CD4-positive, alpha-beta T cell treated with Interleukin-15 for 4 hours (primary cell): ENCODE measurements around the gene UCHL5.

Experiments used
- DNase-seq: peaks from one replicate; pipeline ENCODE4 v3.0.0-alpha.2; 2020; ENCODE audit warnings: low spot score

UCHL5 gene

GRCh38 chr1:193059282-193060114 lies at the start of gene UCHL5, which contains the start of gene RO60:
Gene UCHL5, minus strand, starts transcription at chr1:193059360. Its CDS starts 100 bp downstream, at chr1:193059260.
Gene RO60, plus strand, starts transcription at chr1:193059612. Its CDS starts 9,443 bp downstream, at chr1:193069055.
- DNase-seq, result peak; percentile 96

GRCh38 chr1:193108471-193108870 lies 49.3 kb upstream of the UCHL5 start:
- DNase-seq, result no peak

GRCh38 chr1:193105821-193106177 lies 46.6 kb upstream of the UCHL5 start:
- no peak for DNase-seq

GRCh38 chr1:193104907-193105820 lies 46.0 kb upstream of the UCHL5 start, which contains the start of gene GLRX2:
Gene GLRX2, minus strand, starts transcription at chr1:193105414. Its CDS starts 32 bp downstream, at chr1:193105382.
- DNase-seq, result peak; percentile 68

GRCh38 chr1:193104502-193104906 lies 45.3 kb upstream of the UCHL5 start:
- DNase-seq, result no peak

DNA sequence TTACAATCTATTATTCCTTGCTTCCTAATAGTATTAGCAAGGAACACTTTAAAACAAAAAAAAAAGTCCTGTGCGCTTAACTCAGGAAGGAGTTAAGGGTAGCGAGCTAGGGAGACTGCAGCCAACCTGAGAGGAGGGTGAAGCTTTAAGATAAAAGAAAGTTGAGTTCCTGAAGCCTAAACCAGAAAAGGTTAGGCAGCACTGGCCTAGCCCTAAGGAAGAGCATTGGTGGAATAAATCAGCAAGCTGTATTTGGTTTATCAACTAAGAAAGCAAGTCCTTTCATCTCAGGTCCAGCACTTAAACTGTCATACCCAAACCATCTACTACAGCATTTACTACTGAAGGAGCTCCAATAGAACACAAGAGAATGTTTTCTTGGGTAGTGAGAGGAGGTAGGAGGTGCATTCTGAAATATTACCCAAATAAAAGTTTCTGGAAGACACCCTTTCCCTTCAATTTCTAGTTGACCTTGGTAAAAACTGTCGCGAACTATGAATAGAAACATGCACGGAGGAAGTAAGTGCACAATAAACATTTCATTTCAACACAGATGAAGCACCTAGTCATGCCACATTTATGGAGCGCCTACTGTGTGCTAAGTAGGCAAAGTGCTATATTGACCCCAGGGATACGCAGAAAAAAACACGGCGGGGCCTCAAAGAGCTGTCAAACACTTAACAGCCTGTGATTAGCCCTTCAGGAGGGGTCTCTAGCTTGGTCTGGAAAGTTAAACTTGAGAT lies 44.8 kb upstream of the UCHL5 start:
- no peak for DNase-seq

GRCh38 chr1:193102662-193103061 lies 43.5 kb upstream of the UCHL5 start:
- DNase-seq, result no peak

DNA sequence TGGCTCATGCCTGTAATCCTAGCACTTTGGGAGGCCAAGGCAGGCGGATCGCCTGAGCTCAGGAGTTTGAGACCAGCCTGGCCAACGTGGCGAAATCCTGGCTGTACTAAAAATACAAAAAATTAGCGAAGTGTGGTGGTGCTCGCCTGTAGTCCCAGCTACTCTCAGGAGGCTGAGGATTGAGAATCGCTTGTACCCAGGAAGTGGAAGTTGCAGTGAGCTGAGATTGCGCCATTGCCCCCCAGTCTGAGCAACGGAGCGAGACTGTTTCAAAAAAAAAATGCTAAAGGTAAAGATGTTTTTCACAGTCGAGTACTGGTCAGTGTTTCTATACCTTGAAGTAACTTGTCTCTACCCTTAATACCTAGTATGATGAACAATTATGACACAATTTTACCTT lies 35.0 kb upstream of the UCHL5 start:
- DNase-seq, result no peak

DNA sequence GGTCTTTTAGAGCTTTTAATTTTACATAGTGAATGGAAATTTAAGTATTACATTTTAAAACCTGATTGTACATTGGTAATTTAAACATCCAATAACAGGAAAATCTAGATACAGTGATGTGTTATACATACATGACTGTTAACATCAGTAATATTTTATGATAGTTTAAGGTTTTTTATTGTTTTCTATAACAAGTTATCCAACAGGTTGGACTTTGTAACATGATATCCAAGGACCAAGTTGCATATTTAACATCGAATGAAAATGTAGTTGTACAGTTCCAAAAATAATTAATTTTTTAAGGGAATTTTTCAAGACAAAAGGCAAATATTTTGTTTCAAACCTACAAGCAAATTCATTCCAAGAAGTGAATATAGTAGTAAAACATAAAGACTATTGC lies 31.7 kb upstream of the UCHL5 start:
- no peak for DNase-seq

DNA sequence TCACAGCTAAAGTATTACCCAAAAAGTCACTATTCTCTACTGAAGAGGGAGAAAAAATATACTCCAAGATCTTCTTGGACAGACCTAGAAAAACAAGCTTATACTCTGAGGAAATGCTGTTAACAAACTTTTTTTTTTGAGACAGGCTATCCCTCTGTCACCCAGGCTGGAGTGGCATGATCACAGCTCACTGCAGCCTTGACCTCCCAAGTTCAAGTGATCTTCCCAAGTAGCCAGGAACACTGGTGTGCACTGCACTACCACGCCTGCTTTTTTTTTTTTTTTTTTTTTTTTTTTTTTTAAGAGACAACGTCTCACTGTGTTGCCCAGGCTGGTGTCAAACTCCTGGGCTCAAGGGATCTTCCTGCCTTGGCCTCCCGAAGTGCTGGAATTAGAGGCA lies 28.7 kb upstream of the UCHL5 start:
- DNase-seq, result no peak

GRCh38 chr1:193086342-193086741 lies 27.2 kb upstream of the UCHL5 start:
- DNase-seq, result no peak

DNA sequence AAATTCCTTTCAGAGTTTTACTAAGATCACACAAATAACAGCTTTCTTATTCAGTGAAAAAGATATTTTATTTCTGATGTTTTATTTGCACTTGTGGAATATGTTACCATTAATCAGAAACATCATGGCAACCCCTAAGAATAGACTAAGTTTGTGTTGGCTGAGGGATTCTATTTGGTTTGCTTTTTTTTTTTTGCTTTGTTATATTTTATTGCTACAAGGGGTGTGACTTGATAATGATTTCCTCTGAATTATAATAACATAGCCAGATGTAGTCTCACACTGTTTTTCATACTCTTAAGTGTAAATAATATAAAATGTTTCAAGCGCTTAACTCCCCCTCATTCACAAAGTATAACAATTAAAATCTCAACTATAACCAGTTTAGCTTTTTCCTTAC lies 26.1 kb upstream of the UCHL5 start:
- no peak for DNase-seq

- DNase-seq, result no peak
These were observed 24.4 kb upstream of the UCHL5 start for GRCh38 chr1:193083365-193084088.

- no peak for DNase-seq
These were observed 20.0 kb upstream of the UCHL5 start for GRCh38 chr1:193079187-193079586.

GRCh38 chr1:193077991-193078390 lies 18.8 kb upstream of the UCHL5 start:
- DNase-seq, result no peak

GRCh38 chr1:193070942-193071341 lies 11.8 kb upstream of the UCHL5 start:
- no peak for DNase-seq

DNA sequence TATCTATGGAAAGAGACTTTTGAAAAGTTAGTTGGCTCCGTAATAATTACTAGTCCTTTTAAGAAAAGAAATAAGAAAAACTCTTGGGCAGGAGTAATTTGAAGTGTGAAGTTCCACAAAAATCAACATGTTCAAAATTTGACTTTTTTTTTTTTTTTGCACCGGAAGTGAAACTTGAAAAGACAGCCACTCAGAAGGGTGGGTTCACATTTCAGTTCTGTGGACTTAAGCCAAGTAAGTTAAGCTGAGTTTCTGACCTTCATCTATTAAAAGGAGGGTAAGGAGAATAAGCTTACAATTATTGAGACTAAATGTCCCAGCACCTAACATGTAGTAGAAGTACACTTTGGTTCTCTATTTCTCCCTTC lies 11.2 kb upstream of the UCHL5 start:
- no peak for DNase-seq

DNA sequence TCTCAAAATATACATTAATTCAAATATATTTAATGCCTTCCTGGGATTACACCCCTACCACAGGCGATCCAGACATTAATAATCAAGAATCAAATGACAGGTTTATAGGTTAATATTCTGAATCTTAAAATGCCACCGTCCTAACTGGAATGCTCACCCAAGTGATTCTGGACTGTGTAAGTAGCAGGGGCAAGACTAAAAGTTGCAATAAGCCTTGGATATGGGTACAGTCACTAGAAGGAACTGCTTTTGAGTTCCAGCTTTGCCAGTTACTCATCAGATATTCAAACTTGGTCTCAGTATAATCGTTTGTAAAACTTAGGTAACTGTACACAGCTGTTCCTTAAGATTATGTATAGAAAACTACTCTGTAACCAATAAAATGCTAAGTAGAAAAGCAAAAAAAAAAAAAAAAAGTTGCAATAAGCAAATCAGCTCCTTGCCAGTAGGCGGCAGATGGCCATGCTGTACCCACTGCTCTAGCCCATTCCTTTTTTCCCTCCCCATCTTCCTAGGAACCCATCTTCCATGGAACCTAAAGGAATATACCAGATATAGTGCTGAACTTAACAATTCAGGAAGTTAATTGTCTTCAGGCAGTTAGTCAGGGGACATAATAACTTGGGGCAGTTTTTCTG lies 10.7 kb upstream of the UCHL5 start:
- no peak for DNase-seq

DNA sequence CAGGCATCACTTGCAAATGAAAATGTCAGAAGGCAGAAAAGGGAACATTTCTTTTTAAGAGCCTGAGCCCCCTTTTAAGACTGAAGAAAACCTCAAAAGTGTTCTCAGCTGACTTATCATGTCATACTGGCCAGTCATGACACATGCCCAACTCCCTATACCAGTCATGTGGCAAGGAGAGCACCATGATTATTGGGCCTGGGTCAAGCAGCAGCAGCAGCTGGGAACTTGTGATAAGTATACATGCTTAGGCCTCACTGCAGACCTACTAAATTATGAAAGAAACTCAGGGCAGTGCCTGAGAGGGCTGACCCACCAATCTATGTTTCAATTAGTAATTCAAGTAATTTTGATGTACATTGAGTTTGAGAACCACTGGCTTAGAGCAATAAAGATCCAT lies 8.9 kb upstream of the UCHL5 start:
- DNase-seq, result no peak

GRCh38 chr1:193066606-193067005 lies 7.4 kb upstream of the UCHL5 start:
- no peak for DNase-seq

DNA sequence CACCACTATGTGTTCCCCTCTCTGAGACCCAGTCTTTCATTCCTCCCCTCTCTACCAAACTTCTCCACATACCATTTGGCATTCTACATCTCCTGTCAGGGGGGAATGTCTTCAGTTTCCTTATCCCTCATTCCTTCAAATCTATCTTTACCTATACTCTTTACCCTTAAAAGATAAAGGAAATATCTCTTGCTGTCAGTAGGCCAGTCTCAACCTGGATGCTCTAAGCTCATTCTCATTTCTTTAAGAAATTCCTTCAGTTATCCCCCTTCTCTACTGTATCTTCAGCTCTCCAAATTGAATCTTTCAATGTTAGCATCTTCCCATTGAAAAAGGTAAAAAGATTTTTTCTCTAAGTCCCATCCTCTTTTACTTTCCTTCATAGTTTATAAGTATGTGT lies 6.8 kb upstream of the UCHL5 start:
- DNase-seq, result no peak
